IMR-90 (cell line): Measurements from ENCODE around the gene ATRN.
A peak's percentile ranks its signal among the peaks of the same experiment; 100 is the strongest.

Experiments used
- BHLHE40 ChIP-seq: fragments of 150-350 bp; IDR thresholded peaks from 2 replicates; pipeline ENCODE4 v1.6.1; 2016; ENCODE audit warnings: mild to moderate bottlenecking, low read depth, low read length
- CEBPB ChIP-seq: IDR thresholded peaks from 2 replicates; pipeline ENCODE4 v1.6.1; 2012; ENCODE audit warnings: low read depth, low read length, improper control_type of control experiment
- FOS ChIP-seq: fragments of 150-350 bp; IDR thresholded peaks from 2 replicates; pipeline ENCODE4 v1.6.1; 2016; ENCODE audit warnings: low read depth, low read length
- MAFK ChIP-seq: IDR thresholded peaks from 2 replicates; pipeline ENCODE4 v1.6.1; 2012; ENCODE audit warnings: low read depth, low read length, improper control_type of control experiment
- MAZ ChIP-seq: IDR thresholded peaks from 2 replicates; pipeline ENCODE4 v1.6.1; 2012; ENCODE audit warnings: low read depth, mild to moderate bottlenecking, low read length, improper control_type of control experiment, moderate library complexity, borderline replicate concordance
- MXI1 ChIP-seq: IDR thresholded peaks from 2 replicates; pipeline ENCODE4 v1.6.1; 2012; ENCODE audit warnings: low read depth, mild to moderate bottlenecking, low read length, moderate library complexity, borderline replicate concordance
- NFE2L2 ChIP-seq: fragments of 150-350 bp; IDR thresholded peaks from 2 replicates; pipeline ENCODE4 v1.6.1; 2016; ENCODE audit warnings: low read depth, mild to moderate bottlenecking, low read length
- POLR2A ChIP-seq: IDR thresholded peaks from 2 replicates; pipeline ENCODE4 v1.6.1; 2012; ENCODE audit warnings: mild to moderate bottlenecking, low read depth, low read length
- RAD21 ChIP-seq: IDR thresholded peaks from 2 replicates; pipeline ENCODE4 v1.6.1; 2012; ENCODE audit warnings: low read length, improper control_type of control experiment
- RCOR1 ChIP-seq: IDR thresholded peaks from 2 replicates; pipeline ENCODE4 v1.6.1; 2012; ENCODE audit warnings: mild to moderate bottlenecking, low read length, improper control_type of control experiment; ENCODE audit not compliant: insufficient replicate concordance
- RFX5 ChIP-seq: IDR thresholded peaks from 2 replicates; pipeline ENCODE4 v1.8.0; 2012; ENCODE audit warnings: low read depth, mild to moderate bottlenecking, low read length, moderate library complexity
- SMC3 ChIP-seq: fragments of 150-350 bp; IDR thresholded peaks from 2 replicates; pipeline ENCODE4 v1.6.1; 2016; ENCODE audit warnings: low read depth, mild to moderate bottlenecking, antibody characterized with exemption, low read length, moderate library complexity
- TF ChIP-seq, protein P1 (sequence below): conservative IDR thresholded peaks from 2 replicates; pipeline ENCODE4 v1.5.1; 2012; ENCODE audit warnings: mild to moderate bottlenecking, low read depth, low read length, improper control_type of control experiment
- TF ChIP-seq, protein P2 (sequence below): fragments of 150-350 bp; IDR thresholded peaks from 2 replicates; pipeline ENCODE4 v1.6.1; 2017; ENCODE audit warnings: mild to moderate bottlenecking, antibody characterized with exemption, low read length, low read depth

DNA sequence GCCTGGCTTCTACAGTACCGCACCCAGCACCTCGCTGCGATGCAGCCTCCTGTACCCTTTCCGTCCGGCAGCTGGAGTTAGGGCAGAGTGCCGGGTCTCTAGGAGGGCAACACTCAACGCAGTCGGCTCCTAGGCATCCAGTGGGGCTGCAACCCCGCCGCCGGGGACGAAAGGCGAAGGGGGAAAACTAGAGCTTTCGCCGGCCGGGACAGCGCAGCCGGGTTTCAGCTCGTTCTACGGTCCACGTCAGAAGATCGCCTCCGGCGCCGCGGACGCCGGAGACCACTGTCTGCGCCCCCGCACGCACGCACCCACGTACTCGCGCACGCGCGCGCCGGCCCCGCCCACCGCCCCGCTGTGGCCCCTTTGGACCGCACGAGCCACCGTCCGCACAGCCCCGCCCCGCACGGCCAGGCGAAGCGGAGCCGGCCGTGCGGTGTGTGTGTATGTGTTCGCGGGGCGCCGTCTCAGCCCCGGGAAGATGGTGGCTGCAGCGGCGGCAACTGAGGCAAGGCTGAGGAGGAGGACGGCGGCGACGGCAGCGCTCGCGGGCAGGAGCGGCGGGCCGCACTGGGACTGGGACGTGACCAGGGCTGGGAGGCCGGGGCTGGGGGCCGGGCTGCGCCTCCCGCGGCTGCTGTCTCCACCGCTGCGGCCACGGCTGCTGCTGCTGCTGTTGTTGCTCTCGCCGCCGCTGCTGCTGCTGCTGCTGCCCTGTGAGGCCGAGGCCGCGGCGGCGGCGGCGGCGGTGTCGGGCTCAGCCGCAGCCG, at the start of gene ATRN:
- TF ChIP-seq, protein P1, sequence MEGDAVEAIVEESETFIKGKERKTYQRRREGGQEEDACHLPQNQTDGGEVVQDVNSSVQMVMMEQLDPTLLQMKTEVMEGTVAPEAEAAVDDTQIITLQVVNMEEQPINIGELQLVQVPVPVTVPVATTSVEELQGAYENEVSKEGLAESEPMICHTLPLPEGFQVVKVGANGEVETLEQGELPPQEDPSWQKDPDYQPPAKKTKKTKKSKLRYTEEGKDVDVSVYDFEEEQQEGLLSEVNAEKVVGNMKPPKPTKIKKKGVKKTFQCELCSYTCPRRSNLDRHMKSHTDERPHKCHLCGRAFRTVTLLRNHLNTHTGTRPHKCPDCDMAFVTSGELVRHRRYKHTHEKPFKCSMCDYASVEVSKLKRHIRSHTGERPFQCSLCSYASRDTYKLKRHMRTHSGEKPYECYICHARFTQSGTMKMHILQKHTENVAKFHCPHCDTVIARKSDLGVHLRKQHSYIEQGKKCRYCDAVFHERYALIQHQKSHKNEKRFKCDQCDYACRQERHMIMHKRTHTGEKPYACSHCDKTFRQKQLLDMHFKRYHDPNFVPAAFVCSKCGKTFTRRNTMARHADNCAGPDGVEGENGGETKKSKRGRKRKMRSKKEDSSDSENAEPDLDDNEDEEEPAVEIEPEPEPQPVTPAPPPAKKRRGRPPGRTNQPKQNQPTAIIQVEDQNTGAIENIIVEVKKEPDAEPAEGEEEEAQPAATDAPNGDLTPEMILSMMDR = no peak
- TF ChIP-seq SMC3 = no peak
- TF ChIP-seq BHLHE40 = peak; percentile 81
- TF ChIP-seq MXI1 = peak; percentile 77
- no peak for TF ChIP-seq FOS
- TF ChIP-seq POLR2A = peak; percentile 89
- TF ChIP-seq CEBPB = no peak
- TF ChIP-seq RCOR1 = no peak
- TF ChIP-seq, protein P2, sequence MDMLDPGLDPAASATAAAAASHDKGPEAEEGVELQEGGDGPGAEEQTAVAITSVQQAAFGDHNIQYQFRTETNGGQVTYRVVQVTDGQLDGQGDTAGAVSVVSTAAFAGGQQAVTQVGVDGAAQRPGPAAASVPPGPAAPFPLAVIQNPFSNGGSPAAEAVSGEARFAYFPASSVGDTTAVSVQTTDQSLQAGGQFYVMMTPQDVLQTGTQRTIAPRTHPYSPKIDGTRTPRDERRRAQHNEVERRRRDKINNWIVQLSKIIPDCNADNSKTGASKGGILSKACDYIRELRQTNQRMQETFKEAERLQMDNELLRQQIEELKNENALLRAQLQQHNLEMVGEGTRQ = no peak; the same call in 1 of the 2 replicates
- TF ChIP-seq RFX5 = no peak
- TF ChIP-seq NFE2L2 = no peak
- TF ChIP-seq RAD21 = 0 out of 2 replicates have a peak, but pooled peaks have one; percentile 4
- no peak for TF ChIP-seq MAFK
- TF ChIP-seq MAZ = peak; percentile 95
